ENCODE results near the gene RASA4B. TPM values are rescaled to one million over a fixed set of nuclear protein-coding genes. Genes with fewer than 3 reads are reported as not detected.

RASA4B gene
- polyA plus RNA-seq, 1 experiment = 15.0 TPM

- DNase-seq (ENCODE audit: low read depth) = no peak
These were observed 84.1 kb downstream of the RASA4B start, which contains the start of gene ORAI2 for GRCh38 chr7:102433219-102434038. TSS of gene ORAI2 (plus strand) at chr7:102433575. CDS start at chr7:102438957, 5,382 bp downstream.

More at GRCh38 chr7:102433219-102434038, 84.1 kb downstream of the RASA4B start, which contains the start of gene ORAI2:
- no peak for TF ChIP-seq CTCF (IDR thresholded peaks at IDR 0.05; ENCODE audit: insufficient read depth, low read depth, low read length)
- POLR2A ChIA-PET = no interaction called here
- Histone ChIP-seq H3K27me3 (ENCODE audit: control insufficient read depth, insufficient read depth, low read length) (no peaks in the 10 kb centered on the region), H3K36me3 (ENCODE audit: control insufficient read depth, insufficient read depth, low read length) (peaks cover 3% of the 10 kb centered on the region; the same call in 1 of the 2 replicates), H3K4me3 (ENCODE audit: low read depth, low read length) (peak within 1 kb of the TSS; percentile 75)
- CTCF ChIA-PET = interaction anchor here (1.0 kb wide), 2 partner anchors 17 to 42 kb away, joined by 3 read pairs; no protein-coding TSS in a partner anchor

Other genes starting within 250 kb of the RASA4B start
- 0.56 and 0.58 TPM in 2 replicates for gene SH2B2, start 230.9 kb downstream of the RASA4B start, polyA plus RNA-seq (2011; rRNA removed)
- not detected in 2 replicates for gene SPDYE6, start 161.3 kb downstream of the RASA4B start, polyA plus RNA-seq (2011; rRNA removed)
- gene PRKRIP1, start 121.4 kb downstream of the RASA4B start, polyA plus RNA-seq (2011; rRNA removed) = 11.9 and 14.3 TPM in 2 replicates
- 27.3 and 41.6 TPM in 2 replicates for gene ORAI2, start 84.2 kb downstream of the RASA4B start, polyA plus RNA-seq (2011; rRNA removed)
- 4.5 and 5.9 TPM in 2 replicates for gene ALKBH4, start 52.9 kb downstream of the RASA4B start, polyA plus RNA-seq (2011; rRNA removed)
- 8.2 and 15.1 TPM in 2 replicates for gene LRWD1, start 52.8 kb downstream of the RASA4B start, polyA plus RNA-seq (2011; rRNA removed)
- 46.9 and 68.0 TPM in 2 replicates for gene POLR2J, start 38.9 kb downstream of the RASA4B start, polyA plus RNA-seq (2011; rRNA removed)
- 6.1 and 19.5 TPM in 2 replicates for gene UPK3BL2, start 25.9 kb upstream of the RASA4B start, polyA plus RNA-seq (2011; rRNA removed)
- gene SPDYE2, start 33.4 kb upstream of the RASA4B start, polyA plus RNA-seq (2011; rRNA removed) = not detected in 2 replicates
- 41.5 and 118 TPM in 2 replicates for gene POLR2J3, start 54.8 kb upstream of the RASA4B start, polyA plus RNA-seq (2011; rRNA removed)
- 26.9 and 54.5 TPM in 2 replicates for gene RASA4, start 99.0 kb upstream of the RASA4B start, polyA plus RNA-seq (2011; rRNA removed)
- 49.5 and 58.9 TPM in 2 replicates for gene UPK3BL1, start 125.0 kb upstream of the RASA4B start, polyA plus RNA-seq (2011; rRNA removed)
- gene SPDYE2B, start 132.5 kb upstream of the RASA4B start, polyA plus RNA-seq (2011; rRNA removed) = not detected in 2 replicates
- gene POLR2J2, start 153.9 kb upstream of the RASA4B start, polyA plus RNA-seq (2011; rRNA removed) = 3.9 and 4.5 TPM in 2 replicates
- gene FAM185A, start 231.2 kb upstream of the RASA4B start, polyA plus RNA-seq (2011; rRNA removed) = 3.0 and 3.4 TPM in 2 replicates

Data from BJ (cell line).